GM06990 (cell line): ENCODE results near the gene UQCC2.

Experiments used
- DNase-seq: peaks from one replicate; pipeline ENCODE4 v3.0.0-alpha.2; 2011; ENCODE audit not compliant: insufficient read length; ENCODE audit errors: extremely low read depth
- H3K27me3 ChIP-seq: replicated peaks from 2 replicates; pipeline ENCODE4 v1.6.0; 2011; ENCODE audit warnings: low read length; ENCODE audit not compliant: control insufficient read depth, insufficient read depth
- H3K36me3 ChIP-seq: 2 replicates; pipeline ENCODE4 v1.5.1; 2011; ENCODE audit warnings: low read length; ENCODE audit not compliant: control insufficient read depth, insufficient read depth
- H3K4me3 ChIP-seq: replicated peaks from 2 replicates; pipeline ENCODE4 v1.5.1; 2011; ENCODE audit warnings: low read depth, mild to moderate bottlenecking, control low read depth, low read length
- CTCF ChIP-seq: IDR thresholded peaks from 2 replicates; pipeline ENCODE4 v1.5.1; 2011; ENCODE audit warnings: low read length, control low read depth, mild to moderate bottlenecking, inconsistent platforms; ENCODE audit not compliant: insufficient read depth, poor library complexity, severe bottlenecking

UQCC2 gene

GRCh38 chr6:33742092-33742491 lies 30.6 kb upstream of the UQCC2 start:
- H3K4me3 ChIP-seq, result no peak overlapping the region
- no peaks in the 10 kb centered on the region for H3K36me3 ChIP-seq
- no peak for TF ChIP-seq CTCF
- no peak for DNase-seq
- no peaks in the 10 kb centered on the region for H3K27me3 ChIP-seq

GRCh38 chr6:33740794-33741193 lies 29.3 kb upstream of the UQCC2 start:
- Histone ChIP-seq H3K4me3 (no peak overlapping the region), H3K27me3 (no peaks in the 10 kb centered on the region), H3K36me3 (no peaks in the 10 kb centered on the region)
- DNase-seq, result no peak
- no peak for TF ChIP-seq CTCF

GRCh38 chr6:33740204-33740608 lies 28.7 kb upstream of the UQCC2 start:
- no peak for TF ChIP-seq CTCF
- DNase-seq, result no peak
- H3K27me3 ChIP-seq, result no peaks in the 10 kb centered on the region; the same call in 1 of the 2 replicates
- no peaks in the 10 kb centered on the region for H3K36me3 ChIP-seq
- H3K4me3 ChIP-seq, result no peak overlapping the region

GRCh38 chr6:33739571-33739970 lies 28.1 kb upstream of the UQCC2 start:
- no peak for TF ChIP-seq CTCF
- H3K36me3 ChIP-seq, result no peaks in the 10 kb centered on the region
- H3K4me3 ChIP-seq, result no peak overlapping the region
- DNase-seq, result no peak
- no peaks in the 10 kb centered on the region; the same call in 1 of the 2 replicates for H3K27me3 ChIP-seq

- no peak for DNase-seq
- TF ChIP-seq CTCF, result no peak
- Histone ChIP-seq H3K4me3 (no peak overlapping the region), H3K27me3 (no peaks in the 10 kb centered on the region; the same call in 1 of the 2 replicates), H3K36me3 (no peaks in the 10 kb centered on the region)
Observed at GRCh38 chr6:33738879-33739278, 27.4 kb upstream of the UQCC2 start.

- Histone ChIP-seq H3K36me3 (no peaks in the 10 kb centered on the region), H3K27me3 (no peaks in the 10 kb centered on the region; the same call in 1 of the 2 replicates), H3K4me3 (no peak overlapping the region)
- DNase-seq, result no peak
- no peak for TF ChIP-seq CTCF
Observed at GRCh38 chr6:33738153-33738552, 26.7 kb upstream of the UQCC2 start.
